ENCODE data around the gene ENO3.

ENO3 gene

DNA sequence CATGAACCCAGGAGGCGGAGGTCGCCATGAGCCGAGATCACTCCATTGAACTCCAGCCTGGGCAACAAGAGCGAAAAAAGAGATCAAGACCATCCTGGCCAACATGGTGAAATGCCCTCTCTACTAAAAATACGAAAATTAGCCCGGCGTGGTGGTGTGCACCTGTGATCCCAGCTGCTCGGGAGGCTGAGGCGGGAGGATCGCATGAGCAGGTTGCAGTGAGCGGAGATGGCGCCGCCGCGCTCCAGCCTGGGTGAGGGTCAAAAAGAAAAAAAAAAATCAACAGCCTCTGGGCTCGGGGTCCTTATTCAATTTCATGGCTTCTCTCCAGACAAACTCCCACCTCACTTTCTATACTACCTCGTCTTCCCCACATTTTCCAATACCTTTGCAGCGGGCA lies 22.0 kb upstream of the ENO3 start:
- no peak overlapping the region for H3K27ac Mint-ChIP-seq
- no peak overlapping the region for H3K4me3 Mint-ChIP-seq
- H3K4me1 Mint-ChIP-seq, result peaks cover 9% of the 10 kb centered on the region
- DNase-seq (ENCODE audit: low spot score in 2 of 2), result no peak
- no peaks in the 10 kb centered on the region for H3K27me3 Mint-ChIP-seq
- H3K36me3 Mint-ChIP-seq, result peaks cover 5% of the 10 kb centered on the region
- H3K9me3 Mint-ChIP-seq, result no peaks in the 10 kb centered on the region
- no peak for ATAC-seq (ENCODE audit: low read depth)

DNA sequence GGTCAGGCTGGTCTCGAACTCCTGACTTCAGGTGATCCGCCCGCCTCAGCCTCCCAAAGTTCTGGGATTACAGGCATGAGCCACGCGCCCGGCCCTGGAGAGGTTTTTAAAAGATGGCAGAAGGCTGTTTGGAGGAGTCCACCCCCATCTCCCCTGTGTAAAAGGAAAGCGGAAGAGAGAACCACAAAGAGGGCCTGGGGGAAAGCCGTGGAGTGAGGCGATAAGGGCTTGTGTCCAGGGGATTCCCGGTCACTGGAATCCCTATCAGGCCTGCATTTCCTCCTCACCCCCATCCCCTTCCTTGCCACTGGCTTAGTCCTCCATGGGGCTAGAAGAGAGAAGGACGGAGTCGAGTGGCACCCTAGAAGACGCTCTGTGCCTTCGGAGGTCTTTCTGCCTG lies 19.0 kb upstream of the ENO3 start, which contains the start of gene GP1BA:
Gene GP1BA, plus strand, starts transcription at position 315 of the 400 bp plus-strand sequence. CDS start 328 bp downstream, outside the sequence.
- DNase-seq (ENCODE audit: low spot score in 2 of 2) (no peak), ATAC-seq (ENCODE audit: low read depth) (peak; percentile 38)
- H3K9me3 Mint-ChIP-seq, result no peaks in the 10 kb centered on the region
- no peaks in the 10 kb centered on the region for H3K27me3 Mint-ChIP-seq
- peaks cover 5% of the 10 kb centered on the region for H3K36me3 Mint-ChIP-seq
- H3K27ac Mint-ChIP-seq, result no peak within 1 kb of the TSS
- H3K4me3 Mint-ChIP-seq, result no peak within 1 kb of the TSS
- peaks cover 21% of the 10 kb centered on the region for H3K4me1 Mint-ChIP-seq

DNA sequence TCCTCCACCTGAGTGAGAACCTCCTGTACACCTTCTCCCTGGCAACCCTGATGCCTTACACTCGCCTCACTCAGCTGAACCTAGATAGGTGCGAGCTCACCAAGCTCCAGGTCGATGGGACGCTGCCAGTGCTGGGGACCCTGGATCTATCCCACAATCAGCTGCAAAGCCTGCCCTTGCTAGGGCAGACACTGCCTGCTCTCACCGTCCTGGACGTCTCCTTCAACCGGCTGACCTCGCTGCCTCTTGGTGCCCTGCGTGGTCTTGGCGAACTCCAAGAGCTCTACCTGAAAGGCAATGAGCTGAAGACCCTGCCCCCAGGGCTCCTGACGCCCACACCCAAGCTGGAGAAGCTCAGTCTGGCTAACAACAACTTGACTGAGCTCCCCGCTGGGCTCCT lies 18.2 kb upstream of the ENO3 start:
- Mint-ChIP-seq H3K27me3 (no peaks in the 10 kb centered on the region), H3K4me1 (peaks cover 21% of the 10 kb centered on the region), H3K9me3 (no peaks in the 10 kb centered on the region), H3K27ac (no peak overlapping the region), H3K4me3 (no peak overlapping the region), H3K36me3 (peaks cover 5% of the 10 kb centered on the region)
- DNase-seq (ENCODE audit: low spot score in 2 of 2) (no peak), ATAC-seq (ENCODE audit: low read depth) (no peak)

DNA sequence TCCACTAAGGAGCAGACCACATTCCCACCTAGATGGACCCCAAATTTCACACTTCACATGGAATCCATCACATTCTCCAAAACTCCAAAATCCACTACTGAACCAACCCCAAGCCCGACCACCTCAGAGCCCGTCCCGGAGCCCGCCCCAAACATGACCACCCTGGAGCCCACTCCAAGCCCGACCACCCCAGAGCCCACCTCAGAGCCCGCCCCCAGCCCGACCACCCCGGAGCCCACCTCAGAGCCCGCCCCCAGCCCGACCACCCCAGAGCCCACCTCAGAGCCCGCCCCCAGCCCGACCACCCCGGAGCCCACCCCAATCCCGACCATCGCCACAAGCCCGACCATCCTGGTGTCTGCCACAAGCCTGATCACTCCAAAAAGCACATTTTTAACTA lies 17.3 kb upstream of the ENO3 start:
- DNase-seq (ENCODE audit: low spot score in 2 of 2), result no peak
- no peak overlapping the region for H3K27ac Mint-ChIP-seq
- H3K36me3 Mint-ChIP-seq, result peaks cover 7% of the 10 kb centered on the region
- no peak overlapping the region for H3K4me3 Mint-ChIP-seq
- H3K4me1 Mint-ChIP-seq, result peaks cover 25% of the 10 kb centered on the region
- ATAC-seq (ENCODE audit: low read depth), result no peak
- no peaks in the 10 kb centered on the region for H3K9me3 Mint-ChIP-seq
- no peaks in the 10 kb centered on the region for H3K27me3 Mint-ChIP-seq

DNA sequence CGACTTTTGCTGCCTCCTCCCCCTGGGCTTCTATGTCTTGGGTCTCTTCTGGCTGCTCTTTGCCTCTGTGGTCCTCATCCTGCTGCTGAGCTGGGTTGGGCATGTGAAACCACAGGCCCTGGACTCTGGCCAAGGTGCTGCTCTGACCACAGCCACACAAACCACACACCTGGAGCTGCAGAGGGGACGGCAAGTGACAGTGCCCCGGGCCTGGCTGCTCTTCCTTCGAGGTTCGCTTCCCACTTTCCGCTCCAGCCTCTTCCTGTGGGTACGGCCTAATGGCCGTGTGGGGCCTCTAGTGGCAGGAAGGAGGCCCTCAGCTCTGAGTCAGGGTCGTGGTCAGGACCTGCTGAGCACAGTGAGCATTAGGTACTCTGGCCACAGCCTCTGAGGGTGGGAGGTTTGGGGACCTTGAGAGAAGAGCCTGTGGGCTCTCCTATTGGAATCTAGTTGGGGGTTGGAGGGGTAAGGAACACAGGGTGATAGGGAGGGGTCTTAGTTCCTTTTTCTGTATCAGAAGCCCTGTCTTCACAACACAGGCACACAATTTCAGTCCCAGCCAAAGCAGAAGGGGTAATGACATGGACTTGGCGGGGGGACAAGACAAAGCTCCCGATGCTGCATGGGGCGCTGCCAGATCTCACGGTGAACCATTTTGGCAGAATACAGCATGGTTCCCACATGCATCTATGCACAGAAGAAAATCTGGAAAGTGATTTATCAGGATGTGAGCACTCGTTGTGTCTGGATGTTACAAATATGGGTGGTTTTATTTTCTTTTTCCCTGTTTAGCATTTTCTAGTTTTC lies 16.5 kb upstream of the ENO3 start:
- Mint-ChIP-seq H3K4me1 (peaks cover 30% of the 10 kb centered on the region), H3K27me3 (no peaks in the 10 kb centered on the region), H3K36me3 (peaks cover 7% of the 10 kb centered on the region), H3K9me3 (no peaks in the 10 kb centered on the region), H3K27ac (no peak overlapping the region), H3K4me3 (no peak overlapping the region)
- ATAC-seq (ENCODE audit: low read depth) (no peak), DNase-seq (ENCODE audit: low spot score in 2 of 2) (no peak)

DNA sequence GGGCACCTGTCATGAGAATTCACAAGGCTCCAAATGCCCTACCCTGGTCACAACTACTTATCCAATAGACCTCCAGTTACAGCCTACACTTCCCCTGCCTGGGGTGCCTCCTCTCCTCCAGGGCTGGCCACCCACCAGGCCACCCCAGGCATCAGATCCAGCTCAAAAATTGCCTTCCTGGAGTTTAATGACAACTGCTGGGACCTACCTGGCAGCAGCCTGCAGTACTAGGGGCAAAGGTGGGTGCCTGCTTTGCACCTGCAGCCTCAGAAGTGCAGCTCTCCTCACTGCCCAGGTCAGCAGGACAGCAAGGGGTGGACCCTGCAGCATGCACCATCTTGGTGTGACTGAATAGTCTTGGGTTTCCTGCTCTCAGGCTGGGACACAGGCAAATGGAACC lies 15.3 kb upstream of the ENO3 start:
- DNase-seq (ENCODE audit: low spot score in 2 of 2) (no peak), ATAC-seq (ENCODE audit: low read depth) (no peak)
- Mint-ChIP-seq H3K36me3 (peaks cover 5% of the 10 kb centered on the region), H3K27me3 (no peaks in the 10 kb centered on the region), H3K4me3 (no peak overlapping the region), H3K27ac (no peak overlapping the region), H3K9me3 (no peaks in the 10 kb centered on the region), H3K4me1 (peaks cover 34% of the 10 kb centered on the region)

DNA sequence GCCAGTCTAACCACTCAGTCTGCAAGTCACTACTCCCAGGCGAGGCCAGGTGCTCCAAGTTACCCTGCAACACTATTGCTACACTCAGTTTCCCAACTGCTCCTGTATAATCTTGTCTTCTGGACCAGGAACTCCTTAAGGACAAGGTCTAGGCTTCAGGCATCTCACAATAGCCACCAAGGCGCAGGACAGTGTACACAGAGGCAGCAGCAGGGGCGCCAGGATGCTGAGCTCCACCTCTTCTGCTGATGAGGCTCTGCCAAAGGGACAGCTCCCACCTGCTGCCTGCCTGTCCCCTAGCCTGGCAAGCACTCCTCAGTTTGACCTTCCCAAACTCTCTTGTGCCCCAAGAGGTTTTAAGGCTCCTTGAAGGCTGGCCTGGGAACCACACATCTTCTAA lies 14.5 kb upstream of the ENO3 start:
- Mint-ChIP-seq H3K36me3 (peaks cover 2% of the 10 kb centered on the region), H3K4me3 (no peak overlapping the region), H3K9me3 (no peaks in the 10 kb centered on the region), H3K4me1 (peaks cover 37% of the 10 kb centered on the region), H3K27me3 (no peaks in the 10 kb centered on the region), H3K27ac (no peak overlapping the region)
- no peak for DNase-seq (ENCODE audit: low spot score in 2 of 2)
- no peak for ATAC-seq (ENCODE audit: low read depth)

DNA sequence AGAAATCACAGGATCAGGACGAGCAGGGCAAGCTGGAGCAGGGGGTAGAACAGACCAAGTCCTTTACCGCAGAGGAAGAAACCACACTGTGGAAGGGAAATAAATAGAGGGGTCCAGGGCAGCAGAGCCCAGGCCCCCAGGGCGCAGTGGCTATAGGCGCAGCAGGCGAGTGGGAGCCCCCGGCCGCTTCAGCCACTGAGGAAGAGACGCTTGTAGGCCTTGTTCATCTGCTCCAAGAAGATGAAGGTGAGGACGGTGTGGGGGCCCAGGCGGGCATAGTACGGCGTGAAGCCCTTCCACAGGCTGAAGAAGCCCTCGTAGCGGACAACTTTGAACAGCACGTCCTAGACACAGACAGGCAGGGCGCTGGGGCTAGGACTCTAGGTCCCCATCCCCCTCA lies 13.4 kb upstream of the ENO3 start:
- peaks cover 10% of the 10 kb centered on the region for H3K36me3 Mint-ChIP-seq
- H3K4me1 Mint-ChIP-seq, result peaks cover 44% of the 10 kb centered on the region
- H3K9me3 Mint-ChIP-seq, result no peaks in the 10 kb centered on the region
- H3K4me3 Mint-ChIP-seq, result no peak overlapping the region
- H3K27me3 Mint-ChIP-seq, result no peaks in the 10 kb centered on the region
- ATAC-seq (ENCODE audit: low read depth) (no peak), DNase-seq (ENCODE audit: low spot score in 2 of 2) (no peak)
- no peak overlapping the region for H3K27ac Mint-ChIP-seq

DNA sequence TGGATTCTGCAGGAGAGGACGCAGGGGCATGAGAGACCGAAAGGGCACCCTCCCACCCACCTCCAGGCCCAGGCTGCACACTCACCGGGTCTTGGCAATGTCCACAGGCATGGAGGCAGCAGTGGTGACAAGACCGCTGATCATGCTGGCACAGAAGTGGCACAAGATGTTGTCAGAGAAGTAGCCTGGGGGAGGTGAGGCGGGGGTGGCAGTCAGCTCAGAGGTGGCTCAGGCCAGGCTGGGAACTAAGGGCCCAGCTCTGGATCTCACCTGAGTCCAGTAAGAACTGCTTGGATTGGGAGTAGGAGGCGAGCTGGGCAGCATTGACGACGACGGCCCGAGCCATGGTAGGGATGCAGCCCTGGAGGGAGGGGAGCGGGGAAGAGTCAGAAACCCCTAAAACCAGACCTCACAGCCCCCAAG lies 12.8 kb upstream of the ENO3 start:
- Mint-ChIP-seq H3K27ac (no peak overlapping the region), H3K4me1 (peaks cover 47% of the 10 kb centered on the region)

DNA sequence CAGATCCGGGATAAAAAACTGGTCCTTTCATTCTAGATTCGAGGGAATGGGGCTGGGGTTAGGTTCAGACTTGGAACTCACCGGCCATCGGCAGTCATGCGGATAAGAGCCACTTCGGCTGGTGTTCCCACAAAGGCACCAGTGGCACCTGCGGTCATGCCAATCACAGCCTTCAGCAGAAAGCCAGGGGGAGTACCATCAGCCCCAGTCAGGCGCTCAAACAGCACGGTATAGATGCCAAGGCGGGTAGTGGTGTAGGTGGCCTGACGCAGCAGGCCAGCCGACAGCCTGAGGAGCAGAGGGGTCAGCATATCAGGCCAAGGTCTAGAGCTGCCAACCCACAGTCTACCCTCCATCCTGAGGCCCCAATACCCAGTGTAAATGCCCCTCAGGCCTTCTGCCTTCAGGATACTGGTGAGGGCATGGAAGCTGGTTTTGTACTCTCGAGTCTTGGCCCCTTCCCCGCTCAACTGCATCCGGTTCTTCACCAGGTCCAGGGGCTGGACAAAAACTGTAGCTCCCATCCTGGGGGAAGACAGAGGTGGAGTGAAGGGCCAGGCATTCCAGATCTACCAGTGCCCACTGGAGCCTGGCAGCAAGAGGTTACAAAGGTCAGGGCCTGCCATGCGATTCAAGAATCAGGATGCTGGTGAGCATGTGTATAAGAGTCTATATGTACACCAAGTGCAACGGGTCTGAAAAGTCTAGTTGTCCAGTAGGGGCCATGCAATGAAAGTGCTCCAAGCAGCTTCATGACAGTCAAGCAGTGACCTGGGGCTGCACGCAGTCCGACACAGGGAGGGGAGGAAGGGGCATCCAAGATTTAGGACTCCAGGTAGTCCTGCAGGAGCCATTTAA lies 12.0 kb upstream of the ENO3 start:
- Mint-ChIP-seq H3K4me1 (peaks cover 52% of the 10 kb centered on the region), H3K27ac (peak overlapping the region; percentile 92), H3K27me3 (no peaks in the 10 kb centered on the region), H3K9me3 (no peaks in the 10 kb centered on the region), H3K36me3 (peaks cover 10% of the 10 kb centered on the region), H3K4me3 (peak overlapping the region; percentile 90)
- ATAC-seq (ENCODE audit: low read depth), result no peak
- no peak for DNase-seq (ENCODE audit: low spot score in 2 of 2)

More for the DNA sequence above, 12.8 kb upstream of the ENO3 start:
- DNase-seq (ENCODE audit: low spot score in 2 of 2), result no peak
- ATAC-seq (ENCODE audit: low read depth), result no peak
- peaks cover 10% of the 10 kb centered on the region for H3K36me3 Mint-ChIP-seq
- no peaks in the 10 kb centered on the region for H3K9me3 Mint-ChIP-seq
- no peaks in the 10 kb centered on the region for H3K27me3 Mint-ChIP-seq
- peak overlapping the region; percentile 90 for H3K4me3 Mint-ChIP-seq

DNA sequence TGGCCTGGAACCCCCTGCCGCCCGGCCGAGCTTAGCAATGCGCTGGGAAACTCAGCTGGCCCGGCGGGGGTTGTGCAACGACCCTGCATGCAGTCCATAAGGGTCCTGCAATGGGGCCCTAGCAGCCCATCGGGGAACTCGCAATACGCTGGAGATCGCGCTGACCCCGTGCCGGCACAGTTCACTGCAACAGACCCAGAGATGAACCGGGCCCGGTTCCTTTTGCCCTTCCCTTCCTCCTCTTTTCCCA lies 11.4 kb upstream of the ENO3 start:
- Mint-ChIP-seq H3K4me1 (peaks cover 52% of the 10 kb centered on the region), H3K36me3 (peaks cover 14% of the 10 kb centered on the region)
- ATAC-seq (ENCODE audit: low read depth), result peak; percentile 1

DNA sequence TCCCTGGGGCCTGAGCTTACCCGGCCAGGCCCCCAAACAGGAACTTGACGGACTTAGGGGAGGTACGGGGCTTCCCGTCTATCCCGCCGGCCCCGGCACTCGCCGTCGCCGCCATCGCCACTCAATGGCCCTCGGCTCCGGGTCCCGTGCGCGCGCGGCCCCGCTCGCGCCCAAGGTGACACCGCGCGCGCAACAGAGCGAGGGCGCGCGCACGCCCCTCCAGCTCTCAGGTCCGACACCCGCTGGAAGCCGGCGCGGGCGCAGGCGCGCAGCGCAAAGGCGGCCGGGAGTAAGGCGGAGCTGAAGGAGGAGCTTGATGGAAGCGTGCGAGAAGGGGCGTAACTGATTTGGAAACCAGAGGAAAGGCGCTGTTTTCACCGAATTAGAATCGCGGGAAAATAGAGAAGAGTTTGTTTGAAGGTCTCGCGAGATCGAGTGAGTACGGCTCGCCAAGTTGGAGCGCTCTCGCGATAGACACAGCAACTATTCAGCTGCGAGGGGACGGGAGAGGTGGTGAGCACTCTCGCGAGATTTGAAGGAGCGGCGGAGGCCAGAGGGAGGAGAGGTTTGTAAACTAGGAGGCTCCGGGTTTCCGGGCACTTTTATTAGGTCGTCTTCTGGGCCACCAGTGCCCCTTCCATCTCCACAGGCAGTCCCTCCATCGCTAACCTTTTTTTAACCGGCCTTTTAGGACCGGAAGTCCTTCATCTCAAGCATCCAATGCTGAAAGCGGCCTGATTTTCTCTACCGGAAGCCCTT lies 10.9 kb upstream of the ENO3 start, which contains the start of the genes RNF167 and SLC25A11:
Gene RNF167, plus strand, starts transcription at position 473 of the 759 bp plus-strand sequence. CDS start 642 bp downstream, outside the sequence.
Gene SLC25A11, minus strand, starts transcription at position 251 of the 759 bp plus-strand sequence. Its CDS starts 136 bp downstream, at position 115.
- DNase-seq (ENCODE audit: low spot score in 2 of 2), result peak; percentile 90 to 96
- peaks cover 54% of the 10 kb centered on the region for H3K4me1 Mint-ChIP-seq
- peak within 1 kb of the TSS; percentile 90 for H3K4me3 Mint-ChIP-seq
- H3K9me3 Mint-ChIP-seq, result no peaks in the 10 kb centered on the region
- peak within 1 kb of the TSS; percentile 92 for H3K27ac Mint-ChIP-seq
- H3K36me3 Mint-ChIP-seq, result peaks cover 14% of the 10 kb centered on the region
- peak; percentile 84 for ATAC-seq (ENCODE audit: low read depth)
- H3K27me3 Mint-ChIP-seq, result no peaks in the 10 kb centered on the region

More for the DNA sequence above, 11.4 kb upstream of the ENO3 start:
- no peaks in the 10 kb centered on the region for H3K9me3 Mint-ChIP-seq
- H3K27ac Mint-ChIP-seq, result peak overlapping the region; percentile 92
- no peak for DNase-seq (ENCODE audit: low spot score in 2 of 2)
- H3K27me3 Mint-ChIP-seq, result no peaks in the 10 kb centered on the region
- peak overlapping the region; percentile 90 for H3K4me3 Mint-ChIP-seq

DNA sequence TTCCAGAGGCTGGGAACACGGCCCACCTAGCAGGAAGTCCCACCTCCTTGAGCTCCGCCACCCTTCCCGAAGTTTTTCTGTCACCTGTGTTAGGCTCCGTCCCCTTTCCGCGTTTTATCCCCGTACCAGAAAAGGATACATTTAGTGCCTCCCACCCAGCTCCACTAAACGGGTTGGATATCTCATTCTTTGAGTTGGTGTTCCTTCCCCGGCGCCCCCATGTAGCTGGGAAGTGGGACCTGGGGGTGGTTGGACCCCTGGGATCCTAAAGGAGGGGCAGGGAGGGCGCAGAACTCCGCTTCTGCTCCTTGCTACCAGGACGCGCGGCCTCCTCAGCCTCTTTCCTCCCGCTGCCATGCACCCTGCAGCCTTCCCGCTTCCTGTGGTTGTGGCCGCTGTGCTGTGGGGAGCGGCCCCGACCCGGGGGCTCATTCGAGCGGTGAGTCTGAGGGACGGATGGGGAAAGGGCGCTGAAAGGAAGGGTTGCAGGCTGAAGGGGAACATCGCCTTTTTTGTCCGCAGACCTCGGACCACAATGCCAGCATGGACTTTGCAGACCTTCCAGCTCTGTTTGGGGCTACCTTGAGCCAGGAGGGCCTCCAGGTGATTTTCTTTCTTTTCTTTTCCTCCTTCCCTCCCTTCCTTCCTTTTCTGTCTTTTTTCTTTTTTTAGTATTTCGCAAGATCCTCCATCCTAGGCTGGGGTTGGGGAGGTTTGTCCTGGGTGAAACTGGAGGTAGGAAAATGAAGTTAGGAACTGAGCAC lies 10.2 kb upstream of the ENO3 start:
- no peak for ATAC-seq (ENCODE audit: low read depth)
- Mint-ChIP-seq H3K27me3 (no peaks in the 10 kb centered on the region), H3K36me3 (peaks cover 22% of the 10 kb centered on the region)

More for the DNA sequence above, 10.2 kb upstream of the ENO3 start:
- H3K9me3 Mint-ChIP-seq, result no peaks in the 10 kb centered on the region
- H3K27ac Mint-ChIP-seq, result peak overlapping the region; percentile 92
- no peak for DNase-seq (ENCODE audit: low spot score in 2 of 2)
- peak overlapping the region; percentile 90 for H3K4me3 Mint-ChIP-seq
- peaks cover 62% of the 10 kb centered on the region for H3K4me1 Mint-ChIP-seq
